Epithelial cell of prostate (primary cell): ENCODE data around the gene SLC44A2.

Source experiments
- DNase-seq: peaks from one replicate; pipeline ENCODE4 v3.0.0-alpha.2; 2011; ENCODE audit warnings: low read depth, low spot score
- H3K27ac ChIP-seq: fragments of 450-650 bp; 2 replicates; pipeline ENCODE4 v1.5.1; 2017; ENCODE audit warnings: mild to moderate bottlenecking

The SLC44A2 gene

GRCh38 chr19:10612499-10613119, 12.7 kb upstream of the SLC44A2 start:
- no peak overlapping the region for H3K27ac ChIP-seq
- no peak for DNase-seq

GRCh38 chr19:10615429-10616023, 9.8 kb upstream of the SLC44A2 start:
- H3K27ac ChIP-seq: no peak overlapping the region
- no peak for DNase-seq

GRCh38 chr19:10617409-10618121, 7.8 kb upstream of the SLC44A2 start:
- H3K27ac ChIP-seq: peak overlapping the region; percentile 90
- DNase-seq: peak; percentile 64

- H3K27ac ChIP-seq: peak overlapping the region; percentile 90
- DNase-seq: no peak
Observed at GRCh38 chr19:10618846-10619245, 6.5 kb upstream of the SLC44A2 start.

DNA sequence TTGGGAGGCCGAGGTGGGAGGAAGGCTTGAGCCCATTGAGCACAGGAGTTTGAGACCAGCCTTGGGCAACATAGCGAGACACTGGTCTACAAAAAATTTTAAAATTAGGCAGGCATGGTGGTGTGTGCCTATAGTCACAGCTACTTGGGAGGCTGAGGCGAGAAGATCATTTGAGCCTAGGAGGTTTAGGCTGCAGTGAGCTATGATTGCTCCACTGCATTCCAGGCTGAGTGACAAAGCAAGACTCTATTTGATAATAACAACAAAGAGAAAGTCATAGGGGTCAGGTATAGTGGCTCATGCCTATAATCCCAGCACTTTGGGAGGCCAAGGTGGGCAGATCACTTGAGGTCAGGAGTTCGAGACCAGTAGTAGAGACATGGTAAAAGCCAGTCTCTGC, 4.6 kb upstream of the SLC44A2 start:
- no peak for DNase-seq

GRCh38 chr19:10621966-10622365, 3.4 kb upstream of the SLC44A2 start:
- no peak for DNase-seq
- H3K27ac ChIP-seq: no peak overlapping the region

More for the DNA sequence above, 4.6 kb upstream of the SLC44A2 start:
- H3K27ac ChIP-seq: peak overlapping the region; percentile 31

DNA sequence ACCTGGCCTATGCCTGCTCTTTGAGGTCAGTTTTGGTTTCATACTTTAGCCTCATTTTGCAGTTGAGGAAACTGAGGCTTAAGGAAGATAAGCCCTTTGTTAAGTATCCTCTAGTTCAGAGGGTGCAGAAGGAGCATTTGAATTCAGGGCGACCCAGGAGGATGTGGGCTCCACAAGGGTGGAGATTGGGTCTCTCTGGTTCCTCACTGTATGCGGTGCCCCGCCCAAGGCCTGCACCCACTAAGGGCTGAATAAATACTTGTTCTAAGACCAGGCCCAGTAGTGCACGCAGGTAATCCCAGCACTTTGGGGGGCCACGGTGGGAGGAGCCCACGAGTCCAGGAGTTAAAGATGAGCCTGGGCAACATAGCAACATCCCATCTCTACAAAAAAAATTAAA, 768 bp upstream of the SLC44A2 start:
- peak overlapping the region; percentile 77 for H3K27ac ChIP-seq

GRCh38 chr19:10625762-10626138, 397 bp downstream of the SLC44A2 start:
- peak overlapping the region; percentile 77 for H3K27ac ChIP-seq

More for the DNA sequence above, 768 bp upstream of the SLC44A2 start:
- DNase-seq: no peak

DNA sequence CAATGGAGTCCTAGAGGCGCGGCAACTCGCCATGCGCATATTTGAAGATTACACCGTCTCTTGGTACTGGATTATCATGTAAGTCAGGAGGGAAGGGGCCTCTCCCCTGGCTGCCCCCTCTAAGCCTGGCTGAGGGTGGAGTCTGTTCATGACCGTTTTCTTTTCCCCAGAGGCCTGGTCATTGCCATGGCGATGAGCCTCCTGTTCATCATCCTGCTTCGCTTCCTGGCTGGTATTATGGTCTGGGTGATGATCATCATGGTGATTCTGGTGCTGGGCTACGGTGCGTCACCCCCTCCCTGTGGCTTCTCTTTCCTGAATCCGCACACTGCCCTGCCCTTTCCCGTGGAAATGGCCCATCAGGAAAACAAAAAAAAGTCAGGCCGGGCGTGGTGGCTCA, 6.5 kb downstream of the SLC44A2 start:
- H3K27ac ChIP-seq: no peak overlapping the region
- no peak for DNase-seq

More at GRCh38 chr19:10625762-10626138, 397 bp downstream of the SLC44A2 start:
- no peak for DNase-seq

DNA sequence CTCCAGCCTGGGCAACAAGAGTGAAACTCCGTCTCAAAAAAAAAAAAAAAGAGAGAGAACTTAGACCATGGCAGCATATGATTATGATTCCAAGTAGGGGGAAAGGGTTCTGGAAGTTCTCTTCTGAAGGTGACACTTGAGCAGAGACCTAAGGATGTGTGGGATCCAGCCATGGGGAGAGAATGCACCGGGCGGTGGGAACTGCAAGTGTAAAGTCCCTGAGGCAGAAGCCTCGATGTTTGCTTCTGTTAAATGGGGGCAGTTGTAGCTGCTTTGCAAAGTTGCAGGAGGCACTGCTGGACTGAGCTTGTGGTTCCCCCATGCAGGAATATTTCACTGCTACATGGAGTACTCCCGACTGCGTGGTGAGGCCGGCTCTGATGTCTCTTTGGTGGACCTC, 9.1 kb downstream of the SLC44A2 start:
- no peak for DNase-seq
- no peak overlapping the region for H3K27ac ChIP-seq

DNA sequence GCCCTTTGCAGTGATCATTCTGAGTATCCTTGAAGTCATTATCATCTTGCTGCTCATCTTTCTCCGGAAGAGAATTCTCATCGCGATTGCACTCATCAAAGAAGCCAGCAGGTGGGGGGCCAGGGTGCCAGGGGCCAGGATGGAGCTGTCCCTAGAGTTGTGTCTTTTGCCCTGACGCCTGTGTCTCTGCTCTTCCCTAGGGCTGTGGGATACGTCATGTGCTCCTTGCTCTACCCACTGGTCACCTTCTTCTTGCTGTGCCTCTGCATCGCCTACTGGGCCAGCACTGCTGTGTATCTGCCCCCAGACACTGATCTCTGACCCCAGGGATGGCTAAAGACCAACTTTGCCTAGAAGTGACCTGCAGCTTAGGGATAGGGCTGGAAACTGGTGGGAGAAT, 9.6 kb downstream of the SLC44A2 start:
- H3K27ac ChIP-seq: no peak overlapping the region
- DNase-seq: no peak

DNA sequence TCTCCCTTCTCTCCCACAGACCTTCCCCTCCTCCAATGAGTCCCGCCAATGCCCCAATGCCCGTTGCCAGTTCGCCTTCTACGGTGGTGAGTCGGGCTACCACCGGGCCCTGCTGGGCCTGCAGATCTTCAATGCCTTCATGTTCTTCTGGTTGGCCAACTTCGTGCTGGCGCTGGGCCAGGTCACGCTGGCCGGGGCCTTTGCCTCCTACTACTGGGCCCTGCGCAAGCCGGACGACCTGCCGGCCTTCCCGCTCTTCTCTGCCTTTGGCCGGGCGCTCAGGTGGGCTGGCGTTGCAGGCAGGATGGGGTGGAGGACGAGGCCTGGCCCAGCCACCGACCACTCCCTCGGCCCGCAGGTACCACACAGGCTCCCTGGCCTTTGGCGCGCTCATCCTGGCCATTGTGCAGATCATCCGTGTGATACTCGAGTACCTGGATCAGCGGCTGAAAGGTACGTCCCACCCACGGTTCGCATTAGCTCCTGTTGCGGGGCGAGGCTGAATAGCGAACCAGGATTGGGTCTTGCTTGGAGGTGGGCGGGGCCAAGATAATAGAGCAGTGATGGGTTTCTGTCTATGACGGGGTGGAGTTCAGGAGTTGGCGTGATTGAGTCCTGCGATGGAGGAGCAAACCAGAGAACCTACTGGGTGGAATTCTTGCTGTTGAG, 11.1 kb downstream of the SLC44A2 start:
- no peak for DNase-seq
- H3K27ac ChIP-seq: no peak overlapping the region

DNA sequence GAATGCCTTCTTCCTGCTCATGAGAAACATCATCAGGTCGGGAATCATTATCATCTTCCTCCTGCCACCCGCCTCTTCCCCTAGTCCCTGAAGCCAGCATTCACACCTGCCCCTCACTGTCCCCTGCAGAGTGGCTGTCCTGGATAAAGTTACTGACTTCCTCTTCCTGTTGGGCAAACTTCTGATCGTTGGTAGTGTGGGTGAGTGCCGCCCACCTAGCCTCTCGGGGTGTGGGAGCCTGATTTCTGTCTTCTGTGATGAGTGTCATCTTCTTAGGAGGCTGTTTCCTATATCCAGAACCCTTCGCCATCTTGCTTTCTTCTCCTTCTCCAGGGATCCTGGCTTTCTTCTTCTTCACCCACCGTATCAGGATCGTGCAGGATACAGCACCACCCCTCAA, 12.5 kb downstream of the SLC44A2 start:
- H3K27ac ChIP-seq: no peak overlapping the region

GRCh38 chr19:10639836-10640235, 14.5 kb downstream of the SLC44A2 start:
- DNase-seq: no peak
- no peak overlapping the region for H3K27ac ChIP-seq

More for the DNA sequence above, 12.5 kb downstream of the SLC44A2 start:
- DNase-seq: no peak

DNA sequence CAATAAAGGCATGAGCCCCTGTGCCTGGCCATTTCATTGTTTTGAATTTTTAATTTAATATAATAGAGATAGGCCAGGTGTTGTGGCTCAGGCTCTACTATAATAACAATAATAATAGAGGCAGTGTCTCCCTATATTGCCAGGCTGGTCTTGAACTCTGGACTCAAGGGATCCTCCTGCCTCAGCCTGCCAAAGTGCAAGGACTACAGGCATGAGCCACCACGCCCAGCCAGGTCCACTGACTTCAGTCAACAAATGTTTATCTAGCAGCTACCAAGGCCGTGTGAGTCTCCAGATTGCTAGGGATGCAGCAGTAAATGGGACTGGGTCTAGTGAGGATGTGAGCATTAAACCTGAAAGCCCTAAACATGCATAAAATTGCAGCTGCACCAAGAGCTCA, 15.0 kb downstream of the SLC44A2 start:
- no peak overlapping the region for H3K27ac ChIP-seq
- DNase-seq: no peak

DNA sequence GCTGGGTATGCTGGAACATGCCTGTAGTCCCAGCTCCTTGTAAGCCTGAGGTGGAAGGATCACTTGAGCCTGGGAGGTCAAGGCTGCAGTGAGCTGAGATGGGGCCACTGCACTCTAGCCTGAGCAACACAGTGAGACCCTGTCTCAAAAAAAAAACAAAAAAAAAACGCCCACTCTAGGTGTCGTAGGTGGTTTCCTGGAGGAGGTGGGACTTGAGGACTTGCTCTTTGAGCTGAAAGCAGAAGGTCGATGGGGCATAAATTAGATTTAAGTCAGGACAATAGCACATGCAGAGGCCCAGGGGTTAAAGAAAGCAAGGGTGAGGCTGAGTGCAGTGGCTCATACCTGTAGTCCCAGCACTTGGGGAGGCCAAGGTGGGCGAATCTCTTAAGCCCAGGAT, 15.9 kb downstream of the SLC44A2 start:
- no peak for DNase-seq
- H3K27ac ChIP-seq: no peak overlapping the region

GRCh38 chr19:10642473-10643171, 17.3 kb downstream of the SLC44A2 start:
- no peak overlapping the region for H3K27ac ChIP-seq
- DNase-seq: no peak

GRCh38 chr19:10643172-10643967, 18.0 kb downstream of the SLC44A2 start:
- DNase-seq: no peak
- peak overlapping the region; percentile 25 for H3K27ac ChIP-seq

- peak overlapping the region; percentile 25 for H3K27ac ChIP-seq
Observed at GRCh38 chr19:10643968-10644259, 18.6 kb downstream of the SLC44A2 start.

More at GRCh38 chr19:10643968-10644259, 18.6 kb downstream of the SLC44A2 start:
- DNase-seq: no peak
